Mesenchymal stem cell (in vitro differentiated cells and primary cell): ENCODE results near the gene ITGAD.
A peak's percentile ranks its signal among the peaks of the same experiment; 100 is the strongest.

Experiments used
- DNase-seq: peaks from one replicate; pipeline ENCODE4 v3.0.0-alpha.2; 2013
- H2AFZ ChIP-seq: one replicate; pipeline ENCODE4 v1.6.1; 2013; ENCODE audit warnings: low read depth, mild to moderate bottlenecking, control low read depth, inconsistent platforms, low read length, moderate library complexity
- H2AK5ac ChIP-seq: 2 replicates; pipeline ENCODE4 v1.6.1; 2013; ENCODE audit warnings: low read length, moderate library complexity, mild to moderate bottlenecking, inconsistent platforms; ENCODE audit not compliant: severe bottlenecking
- H2BK120ac ChIP-seq: one replicate; pipeline ENCODE4 v1.6.1; 2013; ENCODE audit warnings: low read depth, mild to moderate bottlenecking, inconsistent platforms, low read length, moderate library complexity
- H2BK12ac ChIP-seq, 2 experiments: one replicate each; pipeline ENCODE4 v1.6.1; 2013; ENCODE audit warnings: inconsistent platforms in 2 of 2, low read length in 2 of 2, mild to moderate bottlenecking in 2 of 2, moderate library complexity in 2 of 2, control low read depth in 1 of 2
- H2BK15ac ChIP-seq: one replicate; pipeline ENCODE4 v1.6.1; 2013; ENCODE audit warnings: mild to moderate bottlenecking, low read depth, inconsistent platforms; ENCODE audit not compliant: poor library complexity, severe bottlenecking
- H2BK5ac ChIP-seq: 2 replicates; pipeline ENCODE4 v1.6.1; 2013; ENCODE audit warnings: low read depth, mild to moderate bottlenecking, low read length, control low read depth, inconsistent platforms; ENCODE audit not compliant: poor library complexity, severe bottlenecking
- H3K14ac ChIP-seq, 2 experiments: one replicate each; pipeline ENCODE4 v1.6.1; 2013; ENCODE audit warnings: inconsistent platforms in 2 of 2, low read length in 2 of 2, control low read depth in 1 of 2, mild to moderate bottlenecking in 1 of 2, moderate library complexity in 1 of 2
- H3K18ac ChIP-seq, 2 experiments: one replicate each; pipeline ENCODE4 v1.6.1; 2013; ENCODE audit warnings: inconsistent platforms in 2 of 2, low read length in 2 of 2, control low read depth in 1 of 2, low read depth in 1 of 2, mild to moderate bottlenecking in 1 of 2
- H3K23ac ChIP-seq, 2 experiments: one replicate each; pipeline ENCODE4 v1.6.1; 2013; ENCODE audit warnings: inconsistent platforms in 2 of 2, low read length in 2 of 2, mild to moderate bottlenecking in 2 of 2, moderate library complexity in 2 of 2, control low read depth in 1 of 2
- H3K27ac ChIP-seq: 2 replicates; pipeline ENCODE4 v1.5.1; 2013; ENCODE audit warnings: mild to moderate bottlenecking, moderate library complexity, low read length, control low read depth, inconsistent platforms; ENCODE audit not compliant: poor library complexity, severe bottlenecking
- H3K27me3 ChIP-seq, 2 experiments: 2 replicates each; pipeline versions ENCODE4 v1.6.1 to v1.7.0; 2013; ENCODE audit warnings: low read length in 2 of 2, mild to moderate bottlenecking in 2 of 2, moderate library complexity in 2 of 2, control low read depth in 1 of 2, inconsistent platforms in 1 of 2; ENCODE audit not compliant: control insufficient read depth in 1 of 2, insufficient read depth in 1 of 2
- H3K36me3 ChIP-seq, 2 experiments: 2 replicates each; pipeline versions ENCODE4 v1.6.1 to v1.7.0; 2013; ENCODE audit warnings: low read length in 2 of 2, control low read depth in 1 of 2, inconsistent platforms in 1 of 2, low read depth in 1 of 2, mild to moderate bottlenecking in 1 of 2; ENCODE audit not compliant: insufficient read depth in 2 of 2, control insufficient read depth in 1 of 2
- H3K4ac ChIP-seq, 2 experiments: one replicate each; pipeline ENCODE4 v1.6.1; 2013; ENCODE audit warnings: inconsistent platforms in 2 of 2, low read length in 2 of 2, mild to moderate bottlenecking in 2 of 2, moderate library complexity in 2 of 2, control low read depth in 1 of 2, low read depth in 1 of 2
- H3K4me1 ChIP-seq: 2 replicates; pipeline ENCODE4 v1.6.1; 2013; ENCODE audit warnings: low read depth, low read length, control low read depth; ENCODE audit not compliant: control insufficient read depth, insufficient read depth
- H3K4me2 ChIP-seq: 2 replicates; pipeline ENCODE4 v1.6.1; 2013; ENCODE audit warnings: low read length, mild to moderate bottlenecking, inconsistent platforms; ENCODE audit not compliant: poor library complexity, severe bottlenecking
- H3K4me3 ChIP-seq, 2 experiments: 2 replicates each; pipeline versions ENCODE4 v1.5.1 to v1.7.0; 2013; ENCODE audit warnings: low read length in 2 of 2, mild to moderate bottlenecking in 2 of 2, control low read depth in 1 of 2, low read depth in 1 of 2; ENCODE audit not compliant: insufficient read depth in 1 of 2
- H3K79me1 ChIP-seq: replicated peaks from 2 replicates; pipeline ENCODE4 v1.6.1; 2013; ENCODE audit warnings: mild to moderate bottlenecking, control low read depth, low read length, inconsistent platforms; ENCODE audit not compliant: poor library complexity, severe bottlenecking
- H3K9ac ChIP-seq: 2 replicates; pipeline ENCODE4 v1.7.0; 2013; ENCODE audit warnings: mild to moderate bottlenecking, low read length, moderate library complexity
- H3K9me3 ChIP-seq: 2 replicates; pipeline ENCODE4 v1.7.0; 2013; ENCODE audit warnings: mild to moderate bottlenecking, low read length; ENCODE audit not compliant: control insufficient read depth
- H4K8ac ChIP-seq: one replicate; pipeline ENCODE4 v1.6.1; 2013; ENCODE audit warnings: inconsistent platforms, mild to moderate bottlenecking, low read length, moderate library complexity
- H4K91ac ChIP-seq: one replicate; pipeline ENCODE4 v1.6.1; 2013; ENCODE audit warnings: mild to moderate bottlenecking, low read length, inconsistent platforms
- WGBS: methylation state at CpG from one replicate; pipeline ENCODE4 v1.1.7; 2013; ENCODE audit warnings: mixed read lengths; 5-methylcytosine and 5-hydroxymethylcytosine counted together

Gene ITGAD

DNA sequence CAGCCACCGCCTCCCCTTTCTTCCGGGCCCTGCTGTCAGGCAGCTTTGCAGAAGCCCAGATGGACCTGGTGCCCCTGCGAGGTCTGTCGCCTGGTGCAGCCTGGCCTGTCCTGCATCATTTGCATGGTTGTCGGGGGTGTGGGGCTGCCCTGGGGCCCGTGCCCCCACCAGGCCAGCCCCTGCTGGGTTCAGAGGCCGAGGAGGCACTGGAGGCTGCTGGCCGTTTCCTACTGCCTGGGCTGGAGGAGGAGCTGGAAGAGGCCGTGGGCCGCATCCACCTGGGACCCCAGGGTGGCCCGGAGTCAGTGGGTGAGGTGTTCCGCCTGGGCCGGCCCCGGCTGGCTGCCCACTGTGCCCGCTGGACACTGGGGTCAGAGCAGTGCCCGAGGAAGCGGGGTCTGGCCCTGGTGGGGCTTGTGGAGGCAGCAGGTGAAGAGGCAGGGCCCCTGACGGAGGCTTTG lies 73.3 kb downstream of the ITGAD start:
- Histone ChIP-seq H3K4me1 (peaks cover 10% of the 10 kb centered on the region), H3K36me3 (peaks cover 44 to 58% of the 10 kb centered on the region in 2 experiments), H3K14ac (no peak overlapping the region), H3K27me3 (no peaks in the 10 kb centered on the region), H2BK5ac (no peak overlapping the region), H4K91ac (no peak overlapping the region), H4K8ac (no peak overlapping the region), H3K23ac (no peak overlapping the region), H2BK15ac (no peak overlapping the region), H2AK5ac (no peak overlapping the region), H3K4me2 (no peak overlapping the region), H3K9me3 (no peaks in the 10 kb centered on the region), H3K4ac (no peak overlapping the region), H2BK12ac (no peak overlapping the region), H3K27ac (no peak overlapping the region), H2BK120ac (no peak overlapping the region), H3K18ac (no peak overlapping the region), H2AFZ (no peak overlapping the region), H3K4me3 (no peak overlapping the region), H3K79me1 (peaks cover 28% of the 10 kb centered on the region), H3K9ac (no peak overlapping the region)
- DNase-seq, result no peak
- WGBS, result 92% methylated on average over 18 of the region's 18 CpGs

DNA sequence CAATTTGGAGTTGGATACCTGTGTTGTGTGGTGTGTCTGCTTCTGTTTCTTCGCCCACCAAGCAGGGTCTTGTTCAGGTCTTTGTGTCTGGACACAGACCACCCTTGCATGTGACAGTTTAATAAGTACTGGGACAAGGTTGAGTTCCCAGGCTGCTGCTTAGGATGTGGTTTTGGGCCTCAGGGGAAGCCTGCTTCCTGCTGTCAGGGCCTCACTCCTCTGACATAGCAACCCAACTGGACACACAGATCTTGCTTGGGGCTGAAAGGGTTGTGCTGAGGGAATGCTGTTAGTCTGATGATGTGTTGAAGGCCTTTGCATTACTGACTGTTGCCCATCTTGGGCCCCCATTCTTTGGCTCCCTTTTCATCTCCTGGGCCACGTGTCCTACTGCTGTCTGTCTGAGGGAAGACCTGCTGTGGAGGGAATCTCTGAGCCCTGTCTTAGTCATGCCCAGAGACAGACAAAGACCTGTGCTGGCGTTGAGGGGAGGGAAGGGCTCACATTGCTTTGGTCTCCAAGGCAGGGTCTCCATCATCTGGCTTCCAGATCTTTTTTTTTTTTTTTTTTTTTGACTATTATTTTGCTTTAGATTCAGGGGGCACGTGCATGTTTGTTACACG lies 74.1 kb downstream of the ITGAD start:
- Histone ChIP-seq H3K27ac (no peak overlapping the region), H2AK5ac (no peak overlapping the region), H4K8ac (no peak overlapping the region), H3K9me3 (no peaks in the 10 kb centered on the region), H3K14ac (no peak overlapping the region), H3K23ac (no peak overlapping the region), H3K9ac (no peak overlapping the region), H3K18ac (no peak overlapping the region), H2AFZ (no peak overlapping the region), H3K4me3 (no peak overlapping the region), H2BK15ac (no peak overlapping the region), H3K79me1 (peaks cover 21% of the 10 kb centered on the region), H2BK12ac (no peak overlapping the region), H2BK5ac (no peak overlapping the region), H3K36me3 (peaks cover 38 to 50% of the 10 kb centered on the region in 2 experiments), H3K27me3 (no peaks in the 10 kb centered on the region), H2BK120ac (no peak overlapping the region), H3K4me2 (no peak overlapping the region), H3K4ac (no peak overlapping the region), H4K91ac (no peak overlapping the region), H3K4me1 (peaks cover 9% of the 10 kb centered on the region)
- DNase-seq, result no peak
- WGBS, result 83% methylated on average over 3 of the region's 5 CpGs

DNA sequence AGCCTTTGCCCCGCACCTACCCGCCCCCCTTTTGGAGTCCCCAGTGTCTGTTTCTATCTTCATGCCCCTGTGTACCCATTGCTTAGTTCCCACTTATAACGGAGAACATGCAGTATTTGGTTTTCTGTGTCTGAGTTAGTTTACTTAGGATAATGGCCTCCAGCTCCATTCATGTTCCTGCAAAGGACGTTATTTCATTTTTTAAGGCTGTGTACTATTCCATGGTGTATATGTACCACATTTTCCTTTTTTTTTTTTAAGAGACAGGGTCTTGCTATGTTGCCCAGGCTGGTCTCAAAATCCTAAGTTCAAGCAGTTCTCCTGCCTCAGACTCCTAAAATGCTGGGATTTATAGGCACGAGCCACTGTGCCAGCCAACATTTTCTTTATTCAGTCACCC lies 74.7 kb downstream of the ITGAD start:
- Histone ChIP-seq H2BK5ac (no peak overlapping the region), H4K91ac (no peak overlapping the region), H2BK12ac (no peak overlapping the region), H3K4me3 (no peak overlapping the region), H3K79me1 (peaks cover 16% of the 10 kb centered on the region), H3K4ac (no peak overlapping the region), H2BK15ac (no peak overlapping the region), H2AFZ (no peak overlapping the region), H3K27ac (no peak overlapping the region), H4K8ac (no peak overlapping the region), H3K4me2 (no peak overlapping the region), H3K18ac (no peak overlapping the region), H3K23ac (no peak overlapping the region), H3K14ac (no peak overlapping the region), H3K9me3 (no peaks in the 10 kb centered on the region), H3K27me3 (no peaks in the 10 kb centered on the region), H2AK5ac (no peak overlapping the region), H3K9ac (no peak overlapping the region), H3K4me1 (peaks cover 9% of the 10 kb centered on the region), H2BK120ac (no peak overlapping the region), H3K36me3 (peaks cover 32 to 44% of the 10 kb centered on the region in 2 experiments)
- 93% methylated on average over 5 of the region's 5 CpGs for WGBS
- DNase-seq, result no peak

DNA sequence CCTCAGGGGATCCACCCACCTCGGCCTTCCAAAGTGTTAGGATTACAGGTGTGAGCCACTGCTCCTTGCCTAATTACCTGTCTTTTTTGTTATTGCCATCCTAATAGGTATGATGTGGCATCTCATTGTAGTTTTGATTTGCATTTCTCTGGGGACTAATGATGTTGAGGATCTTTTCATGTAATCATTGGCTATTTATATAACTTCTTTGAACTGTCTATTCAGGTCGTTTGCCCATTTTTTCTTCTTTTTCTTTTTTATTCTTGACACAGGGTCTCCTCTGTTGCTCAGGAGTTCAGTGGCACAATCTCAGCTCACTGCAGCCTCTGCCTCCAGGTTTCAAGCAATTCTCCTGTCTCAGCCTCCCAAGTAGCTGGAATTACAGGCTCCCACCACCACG lies 77.5 kb downstream of the ITGAD start:
- WGBS, result 82% methylated on average over 3 of the region's 3 CpGs
- Histone ChIP-seq H3K14ac (no peak overlapping the region), H3K4ac (no peak overlapping the region), H2AFZ (no peak overlapping the region), H2BK5ac (no peak overlapping the region), H3K9ac (peak overlapping the region; percentile 97), H3K36me3 (peaks cover 30 to 40% of the 10 kb centered on the region in 2 experiments), H3K27ac (no peak overlapping the region), H2BK12ac (no peak overlapping the region), H3K79me1 (peaks cover 11% of the 10 kb centered on the region), H2BK15ac (no peak overlapping the region), H2AK5ac (peak overlapping the region; percentile 49), H3K9me3 (no peaks in the 10 kb centered on the region), H3K18ac (peak overlapping the region in 1 of 2 experiments; percentile 97), H4K91ac (no peak overlapping the region), H4K8ac (no peak overlapping the region), H3K4me3 (peak overlapping the region in 1 of 2 experiments; percentile 88), H3K4me1 (peaks cover 15% of the 10 kb centered on the region), H2BK120ac (no peak overlapping the region), H3K23ac (no peak overlapping the region), H3K27me3 (no peaks in the 10 kb centered on the region), H3K4me2 (no peak overlapping the region)
- no peak for DNase-seq
